ENCODE results near the gene MILR1. TPM values are rescaled to one million over a fixed set of nuclear protein-coding genes. Genes with fewer than 3 reads are reported as not detected.

The MILR1 gene
- polyA plus RNA-seq, 1 donor (not counting 4 experiments of a cell fraction or from before 2014, with no cell fraction given): not detected

DNA sequence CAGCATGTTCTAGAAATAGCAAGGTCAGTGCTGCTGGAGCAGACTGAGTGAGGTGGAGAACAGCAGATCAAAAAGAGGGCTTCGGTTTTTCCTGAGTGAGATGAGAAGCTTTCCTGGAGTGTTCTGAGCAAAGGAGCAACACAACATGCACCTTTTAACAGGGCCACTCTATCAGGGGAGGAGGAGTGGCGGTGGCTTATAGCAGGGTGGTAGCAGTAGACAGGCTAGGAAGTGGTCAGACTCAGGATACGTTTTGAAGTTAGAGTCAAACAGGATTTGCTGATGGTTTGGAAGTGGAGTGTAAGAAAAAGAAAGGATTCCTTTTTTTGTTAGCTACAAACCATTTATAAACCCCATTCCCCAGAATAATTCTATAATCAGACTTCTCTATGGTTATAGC lies 35.5 kb downstream of the MILR1 start:
- DNase-seq (ENCODE audit: low read depth, low spot score) (no peak), FAIRE-seq (no peak)
- Histone ChIP-seq H3K27ac (ENCODE audit: control insufficient read depth, insufficient read depth, low read length) (no peak overlapping the region), H3K9ac (ENCODE audit: control insufficient read depth, extremely low read depth, insufficient read depth, low read length) (no peak overlapping the region), H3K4me1 (ENCODE audit: control insufficient read depth, extremely low read depth, insufficient read depth, low read length) (no peaks in the 10 kb centered on the region), H3K9me1 (ENCODE audit: control insufficient read depth, extremely low read depth, insufficient read depth, low read length) (no peaks in the 10 kb centered on the region), H2AFZ (ENCODE audit: control insufficient read depth, low read length) (no peak overlapping the region), H3K36me3 (ENCODE audit: control insufficient read depth in 2 of 2, extremely low read depth in 1 of 2, insufficient read depth in 2 of 2, low read length in 2 of 2) (peaks cover 16 to 28% of the 10 kb centered on the region in 2 experiments), H4K20me1 (ENCODE audit: control insufficient read depth, extremely low read depth, insufficient read depth, low read length) (no peaks in the 10 kb centered on the region), H3K4me2 (ENCODE audit: control insufficient read depth, extremely low read depth, insufficient read depth, low read depth, low read length) (no peak overlapping the region), H3K9me3 (ENCODE audit: control insufficient read depth, low read depth, low read length) (no peaks in the 10 kb centered on the region), H3K27me3 (ENCODE audit: control insufficient read depth, extremely low read depth, insufficient read depth, low read length) (no peaks in the 10 kb centered on the region), H3K4me3 (ENCODE audit: control insufficient read depth in 2 of 3, extremely low read depth in 1 of 3, insufficient read depth in 2 of 3, low read depth in 1 of 3, low read length in 3 of 3) (no peak overlapping the region), H3K79me2 (ENCODE audit: control insufficient read depth, insufficient read depth, low read length) (no peaks in the 10 kb centered on the region)
- dilution Hi-C loops (cut with MboI; ENCODE audit: extremely low pct_ligation_motif_present, low sequenced_read_pairs): loop anchor here (10.0 kb wide), 1 partner anchor 160 kb away; no protein-coding TSS in a partner anchor
- TF ChIP-seq, protein P1, sequence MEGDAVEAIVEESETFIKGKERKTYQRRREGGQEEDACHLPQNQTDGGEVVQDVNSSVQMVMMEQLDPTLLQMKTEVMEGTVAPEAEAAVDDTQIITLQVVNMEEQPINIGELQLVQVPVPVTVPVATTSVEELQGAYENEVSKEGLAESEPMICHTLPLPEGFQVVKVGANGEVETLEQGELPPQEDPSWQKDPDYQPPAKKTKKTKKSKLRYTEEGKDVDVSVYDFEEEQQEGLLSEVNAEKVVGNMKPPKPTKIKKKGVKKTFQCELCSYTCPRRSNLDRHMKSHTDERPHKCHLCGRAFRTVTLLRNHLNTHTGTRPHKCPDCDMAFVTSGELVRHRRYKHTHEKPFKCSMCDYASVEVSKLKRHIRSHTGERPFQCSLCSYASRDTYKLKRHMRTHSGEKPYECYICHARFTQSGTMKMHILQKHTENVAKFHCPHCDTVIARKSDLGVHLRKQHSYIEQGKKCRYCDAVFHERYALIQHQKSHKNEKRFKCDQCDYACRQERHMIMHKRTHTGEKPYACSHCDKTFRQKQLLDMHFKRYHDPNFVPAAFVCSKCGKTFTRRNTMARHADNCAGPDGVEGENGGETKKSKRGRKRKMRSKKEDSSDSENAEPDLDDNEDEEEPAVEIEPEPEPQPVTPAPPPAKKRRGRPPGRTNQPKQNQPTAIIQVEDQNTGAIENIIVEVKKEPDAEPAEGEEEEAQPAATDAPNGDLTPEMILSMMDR (optimal IDR thresholded peaks at IDR 0.05 in 1 of 3, IDR thresholded peaks at IDR 0.05 in 1 of 3, conservative IDR thresholded peaks at IDR 0.05 in 1 of 3; ENCODE audit: extremely low read depth in 1 of 3, insufficient read depth in 2 of 3, low read length in 3 of 3): no peak
- no peak for TF ChIP-seq EZH2 (IDR thresholded peaks at IDR 0.05; ENCODE audit: low read length)

DNA sequence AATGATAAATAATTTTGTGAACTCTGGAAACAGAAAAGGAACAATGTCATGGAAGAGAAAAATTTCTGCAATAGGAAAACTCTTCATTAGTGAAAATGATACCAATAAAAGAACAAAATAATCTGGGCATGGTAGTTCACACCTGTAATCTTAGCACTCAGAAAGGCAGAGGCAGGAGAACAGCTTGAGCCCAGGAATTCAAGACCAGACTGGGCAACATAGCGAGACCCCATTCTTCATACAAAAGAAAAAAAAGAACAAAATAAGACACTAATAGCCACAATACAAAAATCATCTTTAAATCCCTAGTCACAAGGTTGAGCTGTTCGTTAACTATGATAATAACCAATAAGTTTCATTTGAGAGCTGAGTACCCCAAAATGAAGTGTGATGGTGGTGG lies 39.4 kb downstream of the MILR1 start:
- DNase-seq (ENCODE audit: low read depth, low spot score) (no peak), FAIRE-seq (no peak)
- H3K27me3 ChIP-seq (ENCODE audit: control insufficient read depth, extremely low read depth, insufficient read depth, low read length): no peaks in the 10 kb centered on the region
- no peak overlapping the region for H3K27ac ChIP-seq (ENCODE audit: control insufficient read depth, insufficient read depth, low read length)
- TF ChIP-seq, protein P1 (optimal IDR thresholded peaks at IDR 0.05 in 1 of 3, IDR thresholded peaks at IDR 0.05 in 1 of 3, conservative IDR thresholded peaks at IDR 0.05 in 1 of 3; ENCODE audit: extremely low read depth in 1 of 3, insufficient read depth in 2 of 3, low read length in 3 of 3): no peak
- no peak for TF ChIP-seq EZH2 (IDR thresholded peaks at IDR 0.05; ENCODE audit: low read length)
- H2AFZ ChIP-seq (ENCODE audit: control insufficient read depth, low read length): no peak overlapping the region
- no peak overlapping the region for H3K4me2 ChIP-seq (ENCODE audit: control insufficient read depth, extremely low read depth, insufficient read depth, low read depth, low read length)
- peaks cover 6% of the 10 kb centered on the region for H3K79me2 ChIP-seq (ENCODE audit: control insufficient read depth, insufficient read depth, low read length)
- H4K20me1 ChIP-seq (ENCODE audit: control insufficient read depth, extremely low read depth, insufficient read depth, low read length): no peaks in the 10 kb centered on the region
- H3K4me3 ChIP-seq (ENCODE audit: control insufficient read depth in 2 of 3, extremely low read depth in 1 of 3, insufficient read depth in 2 of 3, low read depth in 1 of 3, low read length in 3 of 3): no peak overlapping the region
- no peak overlapping the region for H3K9ac ChIP-seq (ENCODE audit: control insufficient read depth, extremely low read depth, insufficient read depth, low read length)
- H3K9me3 ChIP-seq (ENCODE audit: control insufficient read depth, low read depth, low read length): no peaks in the 10 kb centered on the region
- no peaks in the 10 kb centered on the region for H3K9me1 ChIP-seq (ENCODE audit: control insufficient read depth, extremely low read depth, insufficient read depth, low read length)
- H3K4me1 ChIP-seq (ENCODE audit: control insufficient read depth, extremely low read depth, insufficient read depth, low read length): peaks cover 5% of the 10 kb centered on the region
- dilution Hi-C loops (cut with MboI; ENCODE audit: extremely low pct_ligation_motif_present, low sequenced_read_pairs): loop anchor here (10.0 kb wide), 1 partner anchor 164 kb away; no protein-coding TSS in a partner anchor
- H3K36me3 ChIP-seq (ENCODE audit: control insufficient read depth in 2 of 2, extremely low read depth in 1 of 2, insufficient read depth in 2 of 2, low read length in 2 of 2): peaks cover 11 to 38% of the 10 kb centered on the region in 2 experiments
